GM19395 (cell line): Measurements from ENCODE around the gene CACNB2.
A peak's percentile ranks its signal among the peaks of the same experiment; 100 is the strongest.
"Not testable (repeated sequence)": the region's sequence is repeated elsewhere in the genome, so short reads cannot be mapped to it uniquely, and the experiment has no call there.

ENCODE experiments used
- ATAC-seq: cut with Tn5 transposase; IDR thresholded peaks from one replicate; pipeline ENCODE4 v1.9.1; 2021; ENCODE audit warnings: mild to moderate bottlenecking, moderate library complexity; ENCODE audit not compliant: unreplicated experiment

Gene CACNB2

GRCh38 chr10:18438361-18439126, 298.3 kb downstream of the CACNB2 start:
- ATAC-seq = no peak

GRCh38 chr10:18439601-18440000, 299.4 kb downstream of the CACNB2 start:
- ATAC-seq = no peak

GRCh38 chr10:18445635-18446034, 305.4 kb downstream of the CACNB2 start:
- not testable (repeated sequence) for ATAC-seq

- ATAC-seq = no peak
These were observed 306.0 kb downstream of the CACNB2 start for GRCh38 chr10:18446205-18446604.

GRCh38 chr10:18449611-18450026, 309.4 kb downstream of the CACNB2 start:
- ATAC-seq = no peak

- ATAC-seq = no peak
These were observed 310.1 kb downstream of the CACNB2 start for GRCh38 chr10:18450298-18450697.

GRCh38 chr10:18455086-18455884, 315.1 kb downstream of the CACNB2 start:
- no peak for ATAC-seq

GRCh38 chr10:18456984-18457383, 316.8 kb downstream of the CACNB2 start:
- peak; percentile 97 for ATAC-seq

- ATAC-seq = no peak
These were observed 319.8 kb downstream of the CACNB2 start for GRCh38 chr10:18460032-18460431.

GRCh38 chr10:18463673-18464211, 323.5 kb downstream of the CACNB2 start:
- no peak for ATAC-seq

- ATAC-seq = no peak
These were observed 328.9 kb downstream of the CACNB2 start for GRCh38 chr10:18469125-18469524.

GRCh38 chr10:18472977-18473376, 332.8 kb downstream of the CACNB2 start:
- no peak for ATAC-seq

GRCh38 chr10:18473424-18474117, 333.3 kb downstream of the CACNB2 start:
- ATAC-seq = no peak

- ATAC-seq = no peak
These were observed 333.9 kb downstream of the CACNB2 start for GRCh38 chr10:18474118-18474455.

- no peak for ATAC-seq
These were observed 335.9 kb downstream of the CACNB2 start for GRCh38 chr10:18476076-18476647.

GRCh38 chr10:18478354-18478753, 338.1 kb downstream of the CACNB2 start:
- ATAC-seq = no peak

- ATAC-seq = no peak
These were observed 339.3 kb downstream of the CACNB2 start for GRCh38 chr10:18479502-18479901.

GRCh38 chr10:18483516-18484186, 343.4 kb downstream of the CACNB2 start:
- ATAC-seq = no peak

GRCh38 chr10:18486438-18486837, 346.2 kb downstream of the CACNB2 start:
- ATAC-seq = no peak

GRCh38 chr10:18490755-18491154, 350.5 kb downstream of the CACNB2 start:
- ATAC-seq = no peak
